CD14-positive monocyte (primary cell): Measurements from ENCODE around the gene SCG3. TPM values are rescaled to one million over a fixed set of nuclear protein-coding genes. Genes with fewer than 3 reads are reported as not detected.

Source experiments
- DNase-seq, 3 donors: peaks; one replicate each; pipeline ENCODE4 v3.0.0-alpha.2; 2011 to 2022
- H2AFZ ChIP-seq: 2 replicates; pipeline ENCODE4 v1.6.0; 2012; ENCODE audit warnings: mild to moderate bottlenecking, low read depth, low read length, inconsistent platforms; ENCODE audit not compliant: insufficient read depth, poor library complexity, severe bottlenecking
- H3K27ac ChIP-seq, 2 donors: 1 replicate in 1 of 2; 2 replicates in 1 of 2; pipeline ENCODE4 v1.5.1; 2012 to 2013; ENCODE audit warnings: low read length in 2 of 2, control low read depth in 1 of 2, inconsistent platforms in 1 of 2, low read depth in 1 of 2, mild to moderate bottlenecking in 1 of 2
- H3K27me3 ChIP-seq, 2 donors: one replicate each; pipeline versions ENCODE4 v1.6.0 to v1.6.1; 2011 to 2013; ENCODE audit warnings: low read length in 2 of 2; ENCODE audit not compliant: control insufficient read depth in 2 of 2, insufficient read depth in 2 of 2
- H3K36me3 ChIP-seq, 2 donors: replicated peaks in 1 of 2; 1 replicate in 1 of 2; 2 replicates in 1 of 2; pipeline versions ENCODE4 v1.5.1 to v1.6.1; 2012 to 2013; ENCODE audit warnings: low read length in 2 of 2, control low read depth in 1 of 2, inconsistent platforms in 1 of 2, mild to moderate bottlenecking in 1 of 2; ENCODE audit not compliant: insufficient read depth in 2 of 2, control insufficient read depth in 1 of 2
- H3K4me1 ChIP-seq, 2 donors: 1 replicate in 1 of 2; 2 replicates in 1 of 2; pipeline versions ENCODE4 v1.5.1 to v1.6.1; 2012 to 2013; ENCODE audit warnings: low read length in 2 of 2, control low read depth in 1 of 2, inconsistent platforms in 1 of 2, mild to moderate bottlenecking in 1 of 2, moderate library complexity in 1 of 2; ENCODE audit not compliant: insufficient read depth in 2 of 2, control insufficient read depth in 1 of 2
- H3K4me2 ChIP-seq: replicated peaks from 2 replicates; pipeline ENCODE3; 2012; ENCODE audit warnings: low read length, moderate library complexity, mild to moderate bottlenecking; ENCODE audit not compliant: poor library complexity, severe bottlenecking; ENCODE audit errors: extremely low read depth
- H3K4me3 ChIP-seq, 3 experiments: fragments of 200-600 bp in 1 of 3; sonication (generic) in 1 of 3; replicated peaks in 1 of 3; 1 replicate in 2 of 3; 2 replicates in 1 of 3; pipeline ENCODE4 v1.5.1; 2011 to 2013; ENCODE audit warnings: low read length in 3 of 3, mild to moderate bottlenecking in 3 of 3, control low read depth in 2 of 3, low read depth in 2 of 3, inconsistent platforms in 1 of 3, moderate library complexity in 1 of 3
- H3K79me2 ChIP-seq: 2 replicates; pipeline ENCODE4 v1.6.0; 2012; ENCODE audit warnings: mild to moderate bottlenecking, control low read depth, inconsistent platforms, low read length, moderate library complexity; ENCODE audit not compliant: insufficient read depth
- H3K9ac ChIP-seq: 2 replicates; pipeline ENCODE4 v1.6.0; 2017; ENCODE audit warnings: low read length, mild to moderate bottlenecking; ENCODE audit not compliant: insufficient read depth, poor library complexity, severe bottlenecking
- H3K9me3 ChIP-seq, 2 donors: replicated peaks in 1 of 2; 1 replicate in 1 of 2; 2 replicates in 1 of 2; pipeline versions ENCODE4 v1.5.1 to v1.6.1; 2012 to 2013; ENCODE audit warnings: low read length in 2 of 2, control low read depth in 1 of 2; ENCODE audit not compliant: control insufficient read depth in 1 of 2, insufficient read depth in 1 of 2
- H4K20me1 ChIP-seq: 2 replicates; pipeline ENCODE4 v1.6.0; 2012; ENCODE audit warnings: mild to moderate bottlenecking, low read length, control low read depth, moderate library complexity; ENCODE audit not compliant: insufficient read depth
- H3K27ac Mint-ChIP-seq, 7 donors: one replicate each; pipeline ENCODE4 v1.8.0; 2020; ENCODE audit warnings: mild to moderate bottlenecking in 7 of 7, mixed read lengths in 7 of 7, moderate library complexity in 6 of 7, inconsistent platforms in 2 of 7
- H3K27me3 Mint-ChIP-seq, 3 donors: one replicate each; pipeline ENCODE4 v1.8.0; 2021 to 2022; ENCODE audit warnings: low read depth in 3 of 3, mild to moderate bottlenecking in 3 of 3, mixed read lengths in 3 of 3, moderate library complexity in 3 of 3, inconsistent platforms in 1 of 3
- H3K36me3 Mint-ChIP-seq, 2 donors: one replicate each; pipeline ENCODE4 v1.8.0; 2020; ENCODE audit warnings: mixed read lengths in 2 of 2, inconsistent platforms in 1 of 2, mild to moderate bottlenecking in 1 of 2
- H3K4me1 Mint-ChIP-seq: one replicate; pipeline ENCODE4 v1.8.0; 2020; ENCODE audit warnings: mild to moderate bottlenecking, mixed read lengths
- H3K4me3 Mint-ChIP-seq, 2 donors: one replicate each; pipeline ENCODE4 v1.8.0; 2020; ENCODE audit warnings: mild to moderate bottlenecking in 2 of 2, mixed read lengths in 2 of 2, moderate library complexity in 1 of 2
- H3K9me3 Mint-ChIP-seq, 7 donors: one replicate each; pipeline ENCODE4 v1.8.0; 2020 to 2022; ENCODE audit warnings: mixed read lengths in 7 of 7, mild to moderate bottlenecking in 6 of 7, moderate library complexity in 6 of 7, inconsistent platforms in 2 of 7
- CTCF ChIP-seq: fragments of 200-600 bp; IDR thresholded peaks from one replicate; pipeline ENCODE4 v1.8.0; 2022; ENCODE audit warnings: antibody characterized with exemption, mild to moderate bottlenecking
- WGBS: methylation state at CpG from one replicate; pipeline ENCODE4 v1.1.5; 2013; ENCODE audit warnings: missing lambda C conversion rate; ENCODE audit not compliant: insufficient coverage; 5-methylcytosine and 5-hydroxymethylcytosine counted together
- intact Hi-C, 2 donors: fragments of 100-400 bp; cut with micrococcal nuclease; formaldehyde crosslinking; loops; one replicate each; pipeline versions ENCODE4 v1.15.0 to v1.15.1; 2023
- polyA plus RNA-seq, 3 donors: library from polyadenylated mRNA; depleted of rRNA in 1 of 3; unstranded in 2 of 3; stranded (reverse) in 1 of 3; fragments of 300-500 nt in 2 of 3; fragments of >200 nt in 1 of 3; fragmentation: Illumina TruSeq in 2 of 3; gene quantifications; 1 replicate in 2 of 3; 2 replicates in 1 of 3; pipeline ENCODE4 v1.2.3, GENCODE V29; 2012 to 2021

Gene SCG3
- polyA plus RNA-seq, 3 donors, result not detected

DNA sequence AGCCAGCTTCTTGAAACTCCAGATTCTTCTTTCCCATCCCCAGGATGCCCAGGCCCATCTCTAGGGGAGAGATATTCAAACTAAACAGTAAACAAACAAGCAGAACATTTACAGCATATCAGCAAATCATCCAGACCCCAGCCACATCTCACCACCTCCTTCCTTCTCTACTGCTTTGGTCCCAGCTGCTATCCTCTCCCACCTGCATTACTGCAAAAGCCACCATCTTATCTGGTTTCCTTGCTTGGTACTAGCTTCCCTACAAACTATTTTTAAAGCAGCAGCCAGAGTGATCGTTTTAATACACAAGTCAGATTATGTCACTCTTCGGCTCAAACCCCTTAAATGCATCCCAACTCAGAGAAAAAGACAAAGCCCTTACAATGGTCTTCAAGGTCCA lies 51.3 kb downstream of the SCG3 start:
- Histone ChIP-seq H3K4me1 (peaks cover 60 to 69% of the 10 kb centered on the region in 2 donors), H2AFZ (no peak overlapping the region), H4K20me1 (peaks cover 27% of the 10 kb centered on the region), H3K79me2 (peaks cover 87% of the 10 kb centered on the region), H3K27ac (peak overlapping the region in 1 of 2 donors; percentile 92), H3K4me2 (peak overlapping the region; percentile 87), H3K9me3 (no peaks in the 10 kb centered on the region), H3K9ac (no peak overlapping the region), H3K36me3 (peaks cover 0 to 7% of the 10 kb centered on the region in 2 donors), H3K4me3 (peak overlapping the region in 1 of 3 experiments; percentile 80), H3K27me3 (no peaks in the 10 kb centered on the region)
- Mint-ChIP-seq H3K36me3 (peaks cover 37 to 41% of the 10 kb centered on the region in 2 donors), H3K27ac (peak overlapping the region in 5 of 7 donors; percentile 95 to 99 (median 96)), H3K9me3 (peaks cover 0 to 3% (median 0%) of the 10 kb centered on the region in 7 donors), H3K27me3 (peaks cover 0 to 3% (median 2%) of the 10 kb centered on the region in 3 donors), H3K4me3 (peak overlapping the region; percentile 35 to 67), H3K4me1 (peaks cover 68% of the 10 kb centered on the region)
- 20% methylated on average over 2 of the region's 2 CpGs for WGBS
- intact Hi-C loops, result loop anchor here in 1 of 2 donors (10.0 kb wide), 1 partner anchor 108 kb away; the partner anchor contains the start of gene DMXL2
- no peak for DNase-seq
- no peak for TF ChIP-seq CTCF

DNA sequence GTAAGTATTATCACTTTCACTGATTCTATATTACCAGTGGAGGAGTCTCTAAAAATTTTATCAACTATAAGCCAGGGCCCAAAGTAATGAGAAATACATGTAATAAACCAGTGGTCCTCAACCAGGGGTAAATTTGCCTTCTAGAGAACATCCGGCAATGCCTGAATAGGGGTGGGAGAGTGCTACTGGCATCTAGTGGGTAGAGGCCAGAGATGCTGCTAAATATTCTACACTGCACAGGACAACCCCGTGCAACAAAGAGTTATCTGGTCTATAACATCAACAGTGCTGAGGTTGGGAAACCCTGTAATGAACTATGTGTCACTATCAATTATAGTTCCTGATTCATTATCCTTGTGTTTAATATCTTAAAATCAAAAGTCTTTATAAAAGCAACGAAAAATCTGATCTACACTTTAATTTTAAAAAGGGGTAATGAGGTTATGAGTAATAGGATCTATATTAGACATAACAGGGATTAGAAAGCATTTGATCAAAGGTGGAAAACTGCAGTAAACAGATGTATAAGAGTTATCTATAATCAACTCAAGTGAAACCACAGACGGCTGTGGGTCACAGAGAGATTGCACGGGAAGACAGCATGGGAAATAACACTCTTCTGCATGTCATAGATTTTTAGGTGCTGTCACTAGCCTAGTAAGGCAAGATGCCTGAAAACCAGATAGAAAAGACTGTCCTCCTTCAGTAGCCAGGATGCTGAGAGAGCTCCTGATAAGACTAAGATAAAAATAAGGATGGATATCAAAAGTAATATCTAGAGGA lies 54.1 kb downstream of the SCG3 start:
- Histone ChIP-seq H4K20me1 (peaks cover 7% of the 10 kb centered on the region), H3K4me3 (peak overlapping the region in 2 of 3 experiments; percentile 78 to 88), H3K27me3 (no peaks in the 10 kb centered on the region), H2AFZ (no peak overlapping the region), H3K9ac (no peak overlapping the region), H3K79me2 (peaks cover 59% of the 10 kb centered on the region), H3K4me2 (peak overlapping the region; percentile 91), H3K4me1 (peaks cover 62 to 71% of the 10 kb centered on the region in 2 donors), H3K27ac (peak overlapping the region in 1 of 2 donors; percentile 73), H3K9me3 (no peaks in the 10 kb centered on the region), H3K36me3 (no peaks in the 10 kb centered on the region)
- H3K27me3 Mint-ChIP-seq, result peaks cover 0 to 4% (median 2%) of the 10 kb centered on the region in 3 donors
- TF ChIP-seq CTCF, result no peak
- peak in 2 of 3 donors; percentile 10 to 38 for DNase-seq
- 0% methylated on average over 1 of the region's 5 CpGs for WGBS
- H3K9me3 Mint-ChIP-seq, result no peaks in the 10 kb centered on the region
- peaks cover 27 to 37% of the 10 kb centered on the region in 2 donors for H3K36me3 Mint-ChIP-seq
- peak overlapping the region in 6 of 7 donors; percentile 46 to 91 (median 70) for H3K27ac Mint-ChIP-seq
- intact Hi-C loops, result loop anchor here in 1 of 2 donors (10.0 kb wide), 1 partner anchor 111 kb away; the partner anchor contains the start of gene DMXL2
- H3K4me3 Mint-ChIP-seq, result peak overlapping the region; percentile 87 to 95
- peaks cover 71% of the 10 kb centered on the region for H3K4me1 Mint-ChIP-seq
